DMS153 treated with DMSO at 0.1 percent for 48 hours (cell line): ENCODE data around the gene GABBR1.

Experiments used
- DNase-seq: peaks from one replicate; lab custom pipeline; 2025; ENCODE audit not compliant: unreplicated experiment; lab: John Stamatoyannopoulos, UW

The GABBR1 gene

DNA sequence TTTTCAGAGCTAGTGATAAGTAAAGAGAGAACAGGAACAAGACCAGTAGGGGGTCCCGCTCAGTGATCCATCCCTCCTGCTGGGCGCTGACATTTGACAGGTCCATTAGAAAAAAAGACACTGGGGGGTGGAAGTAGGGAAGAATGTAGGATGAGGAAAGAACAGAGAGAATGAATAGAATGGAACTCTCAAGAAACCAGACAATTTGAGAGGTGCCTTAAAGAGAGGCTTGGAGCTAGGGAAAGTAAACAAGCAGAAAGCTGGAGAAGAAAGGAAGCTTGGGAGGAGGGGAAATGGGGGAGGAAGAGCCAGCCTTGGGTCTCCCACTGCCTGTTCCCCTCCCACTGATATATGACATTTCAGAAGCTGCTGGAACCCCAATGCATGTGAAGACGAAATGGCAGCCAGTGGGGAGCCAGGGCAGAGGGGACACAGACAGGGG is 8.4 kb downstream of the GABBR1 start:
- DNase-seq = no peak

DNA sequence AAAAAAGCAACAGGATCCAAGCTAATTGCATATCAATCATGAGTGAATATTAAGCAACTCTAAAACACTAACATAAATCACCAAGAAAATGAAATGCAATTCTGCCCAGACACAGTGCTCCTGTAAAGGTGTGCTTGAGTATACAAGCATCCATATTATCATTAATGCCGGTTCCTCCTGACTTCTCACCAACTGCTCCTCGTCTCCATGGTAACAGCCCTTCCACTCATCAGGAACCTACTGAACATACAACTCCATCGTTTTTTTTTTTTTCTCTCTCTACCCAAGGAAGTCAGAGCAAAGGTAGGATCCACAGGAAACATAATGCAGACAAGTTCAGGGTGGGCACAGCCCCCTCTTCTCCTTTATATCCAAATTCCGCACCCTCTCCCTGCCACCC is 12.4 kb downstream of the GABBR1 start:
- no peak for DNase-seq

DNA sequence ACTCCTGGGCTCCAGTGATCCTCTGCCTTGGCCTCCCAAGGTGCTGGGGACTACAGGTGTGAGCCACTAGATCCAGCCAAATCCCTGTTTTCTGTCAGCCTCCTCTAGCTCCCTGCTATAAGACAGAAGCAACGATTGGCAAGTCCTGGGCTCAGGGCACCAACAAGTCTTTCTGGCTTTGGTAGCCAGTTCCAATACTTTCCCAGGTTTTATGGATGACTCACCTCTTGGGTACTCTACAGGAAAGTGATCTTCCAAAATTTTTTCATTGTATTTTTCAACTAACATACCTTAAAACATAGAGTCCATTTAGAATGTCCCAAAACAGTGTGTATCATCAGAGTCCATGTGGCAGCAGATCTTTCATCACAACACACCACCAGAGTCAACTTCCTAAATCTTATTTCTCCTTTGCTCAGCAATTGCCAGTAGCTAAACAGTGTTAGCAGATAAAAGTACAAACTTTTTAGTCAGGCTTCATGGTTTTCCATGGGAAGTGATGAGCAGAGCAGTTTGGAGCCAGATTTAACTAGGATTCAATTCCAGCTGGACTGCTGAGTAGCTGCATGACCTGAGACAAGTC is 13.3 kb downstream of the GABBR1 start:
- no peak for DNase-seq

DNA sequence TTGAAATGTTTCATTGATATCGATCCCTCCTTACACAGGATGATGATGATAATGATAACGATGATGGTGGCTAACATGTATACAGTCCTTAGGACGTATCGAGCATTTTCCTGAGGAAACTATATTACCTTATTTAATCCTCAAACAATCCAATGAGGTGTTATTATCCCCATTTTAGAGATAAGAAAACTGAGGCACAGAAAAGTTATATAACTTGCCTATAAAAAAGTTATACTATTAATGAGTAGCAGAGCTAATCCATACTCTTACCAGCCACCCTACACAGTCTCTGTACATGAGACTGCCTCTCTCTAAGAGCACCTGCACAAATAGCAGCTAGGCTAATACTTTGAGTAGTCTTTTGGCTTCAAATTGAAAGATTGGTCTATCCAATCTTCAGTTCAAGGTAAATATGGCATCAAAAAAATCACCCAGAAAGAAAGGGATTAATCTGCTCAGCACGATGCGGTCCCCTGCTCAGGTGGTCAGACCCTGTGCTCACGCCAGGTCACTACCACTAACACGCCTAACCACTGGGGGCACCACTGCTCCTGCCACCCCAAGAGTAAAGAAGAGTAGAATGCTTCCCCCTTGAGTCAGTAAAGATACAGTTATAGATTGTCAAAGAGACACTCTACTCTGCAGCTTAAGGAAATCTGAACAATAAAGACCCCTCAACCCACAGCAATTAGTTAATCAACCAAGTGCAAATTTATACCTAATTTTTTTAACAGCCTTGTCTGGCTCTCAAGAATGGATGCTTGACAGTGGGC is 15.0 kb downstream of the GABBR1 start:
- no peak for DNase-seq

DNA sequence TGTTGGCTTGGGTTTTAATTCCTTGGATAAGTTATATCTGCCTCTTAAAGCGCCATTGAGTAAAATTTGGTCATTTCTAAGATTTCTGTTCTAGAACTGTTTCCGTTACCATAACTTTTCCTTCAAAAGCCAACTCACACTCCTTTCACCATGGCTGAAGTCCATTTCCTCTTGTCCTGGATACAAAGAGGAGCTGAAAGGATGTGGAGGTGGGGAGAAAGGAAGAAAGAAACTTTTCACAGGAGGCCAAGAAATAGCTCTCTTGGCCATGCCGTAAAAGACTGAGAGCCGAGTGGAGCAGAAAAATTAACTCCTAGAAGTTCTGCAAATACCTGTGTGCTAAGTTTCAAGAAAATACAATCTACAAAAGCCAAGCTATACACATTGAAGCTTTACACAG is 21.6 kb downstream of the GABBR1 start:
- no peak for DNase-seq

DNA sequence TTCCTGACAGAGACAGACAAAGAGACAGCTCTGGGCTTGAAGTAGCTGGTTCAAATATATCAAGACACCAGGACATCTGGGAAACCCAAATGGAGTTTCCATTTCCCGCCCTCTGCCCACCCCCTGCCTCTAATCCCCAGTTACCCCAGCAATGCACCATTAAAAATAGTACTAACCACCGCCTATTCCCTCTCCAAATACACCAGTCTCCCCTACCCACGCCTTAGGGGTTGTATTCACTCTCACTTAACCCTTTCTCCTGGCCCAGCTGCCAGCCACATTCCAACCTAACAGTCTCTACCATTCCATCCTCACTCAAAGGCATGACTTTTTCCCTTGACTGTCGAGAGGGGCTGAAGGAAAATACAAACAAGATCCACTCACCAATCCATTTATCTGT is 22.4 kb downstream of the GABBR1 start:
- no peak for DNase-seq

DNA sequence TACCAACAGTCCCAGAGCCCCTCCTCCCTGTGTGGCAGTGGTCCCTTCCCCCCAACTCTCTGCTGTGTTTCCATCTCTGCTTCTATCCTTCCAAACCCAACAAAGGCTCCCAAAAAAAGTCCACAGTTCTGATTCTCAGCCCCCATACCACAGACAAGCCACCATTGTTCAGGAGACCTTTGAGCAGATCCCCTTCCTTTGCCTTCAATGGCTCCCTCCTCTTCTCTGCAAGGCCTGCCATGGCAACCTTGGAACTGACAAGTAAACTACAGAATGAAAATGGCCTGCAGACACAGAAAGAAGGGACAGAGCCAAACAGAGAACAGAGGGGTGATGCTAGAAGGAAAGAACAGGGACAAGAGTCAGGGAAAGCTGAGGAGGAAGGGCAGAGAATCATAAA is 24.9 kb downstream of the GABBR1 start:
- DNase-seq = no peak

DNA sequence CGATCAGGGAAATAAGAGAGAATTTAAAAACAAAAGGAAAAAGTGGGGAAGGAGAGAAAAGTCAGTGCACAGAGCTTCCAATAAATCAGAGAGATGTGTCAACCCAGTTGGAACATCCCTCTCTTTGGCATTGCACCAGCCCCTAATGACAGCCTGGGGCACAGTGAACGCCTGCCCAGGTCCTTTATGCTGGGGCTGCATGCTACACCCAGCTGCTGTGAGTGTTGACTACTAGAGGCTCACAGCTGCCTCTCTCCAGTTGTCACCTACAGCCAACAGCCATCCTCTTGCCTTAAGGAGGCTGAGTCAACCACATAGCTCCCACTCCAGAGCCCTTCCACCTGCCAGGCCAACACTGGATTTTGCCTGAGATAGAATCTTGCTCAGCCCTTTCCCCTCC is 29.1 kb downstream of the GABBR1 start:
- DNase-seq = no peak

DNA sequence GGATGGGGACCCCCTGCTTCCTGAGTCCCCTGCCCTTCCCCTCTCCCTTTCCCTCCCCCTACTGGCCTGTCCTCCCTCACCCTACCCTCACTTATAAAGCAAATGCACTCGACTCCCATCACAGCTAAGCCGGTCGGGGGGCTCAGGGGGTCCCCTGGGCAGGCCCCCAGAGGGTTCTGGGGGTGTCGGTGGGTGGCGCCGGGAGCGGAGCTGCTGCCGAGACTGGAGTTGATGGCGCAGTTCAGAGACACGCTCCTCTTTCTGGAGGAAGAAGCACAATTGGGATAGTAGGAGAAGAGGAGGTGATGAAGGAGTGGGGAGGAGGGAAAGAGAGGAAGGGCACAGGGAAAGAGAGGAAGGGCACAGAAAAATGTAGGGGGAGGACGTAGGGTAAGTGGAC is 29.5 kb downstream of the GABBR1 start:
- DNase-seq = no peak

DNA sequence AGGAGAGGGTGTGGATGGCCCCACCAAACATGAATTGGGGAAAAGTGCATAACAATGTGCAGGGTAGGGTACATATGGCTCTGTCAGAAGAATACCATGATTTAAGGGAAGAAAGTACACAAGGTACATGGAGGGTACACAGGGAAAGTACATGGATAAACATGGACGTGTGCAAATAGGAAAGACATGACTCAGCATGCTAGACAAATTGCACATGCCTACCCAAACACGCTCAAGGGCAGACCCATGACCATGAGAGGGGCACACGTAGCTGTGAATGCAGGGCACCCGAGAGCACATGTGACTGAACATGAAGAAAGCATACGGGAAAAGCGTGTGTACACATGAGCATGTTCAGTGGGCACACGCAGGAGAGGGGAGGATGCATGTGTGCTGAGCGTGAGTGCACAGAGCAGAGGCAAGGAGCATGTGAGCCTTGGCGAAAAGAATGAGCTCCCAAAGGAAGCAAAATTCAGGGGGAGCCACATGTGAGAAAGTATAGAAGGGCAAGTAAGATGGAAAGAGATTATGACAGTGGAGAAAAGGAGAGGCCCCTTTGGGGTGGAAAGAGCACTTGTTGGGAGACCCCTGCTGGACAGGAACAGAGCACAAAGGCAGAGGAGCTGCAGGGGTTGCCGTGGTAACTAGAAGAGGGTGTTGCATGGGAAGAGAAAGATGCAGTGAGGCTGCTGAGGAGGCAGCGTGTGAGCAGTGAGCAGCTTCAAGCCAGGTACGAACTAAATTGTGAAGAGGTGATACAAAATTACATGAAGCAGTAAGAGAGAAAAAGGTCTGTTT is 30.2 kb downstream of the GABBR1 start:
- DNase-seq = no peak

DNA sequence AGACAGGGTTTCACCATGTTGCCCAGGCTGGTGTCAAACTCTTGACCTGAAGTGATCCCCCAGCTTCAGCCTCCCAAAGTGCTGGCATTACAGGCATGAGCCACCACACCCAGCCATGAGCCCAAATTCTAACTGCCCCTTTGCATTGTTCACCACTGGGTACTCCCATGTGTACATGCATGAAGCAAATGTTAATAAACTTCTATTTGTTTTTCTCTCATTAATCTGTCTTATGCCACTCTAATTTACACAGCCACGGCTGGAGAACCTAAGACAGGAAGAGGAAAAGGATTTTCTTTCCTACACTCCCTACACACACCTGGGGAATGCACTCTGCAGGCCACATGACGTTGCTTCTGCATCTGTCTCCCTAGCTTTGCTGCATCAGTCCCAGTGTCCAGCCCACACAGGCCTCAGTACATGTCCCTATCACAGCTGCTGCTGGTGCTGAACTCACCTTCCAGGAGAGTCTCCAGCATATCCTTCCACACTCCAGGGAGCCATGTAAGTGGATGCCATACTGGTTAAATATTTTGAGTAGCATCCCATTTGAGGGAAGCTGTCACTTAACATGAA is 34.7 kb downstream of the GABBR1 start:
- no peak for DNase-seq

DNA sequence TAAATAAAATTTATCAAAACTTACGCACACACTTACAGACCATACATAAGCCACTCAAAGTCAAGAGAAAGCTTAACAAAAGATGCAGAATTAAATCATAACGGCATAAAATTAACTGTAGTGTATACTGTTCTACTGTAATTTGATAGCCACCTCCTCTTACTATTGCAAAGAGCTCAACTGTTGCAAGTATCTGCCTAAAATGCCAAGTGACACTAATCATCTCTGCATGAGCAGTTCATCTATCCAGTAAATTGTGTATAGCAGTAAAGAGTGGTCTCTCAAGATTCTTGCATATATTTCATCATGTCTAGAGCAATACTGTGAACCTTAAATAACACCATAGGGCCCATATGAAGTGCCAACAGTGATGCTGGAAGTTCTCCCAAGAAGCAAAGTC is 35.8 kb downstream of the GABBR1 start:
- no peak for DNase-seq

DNA sequence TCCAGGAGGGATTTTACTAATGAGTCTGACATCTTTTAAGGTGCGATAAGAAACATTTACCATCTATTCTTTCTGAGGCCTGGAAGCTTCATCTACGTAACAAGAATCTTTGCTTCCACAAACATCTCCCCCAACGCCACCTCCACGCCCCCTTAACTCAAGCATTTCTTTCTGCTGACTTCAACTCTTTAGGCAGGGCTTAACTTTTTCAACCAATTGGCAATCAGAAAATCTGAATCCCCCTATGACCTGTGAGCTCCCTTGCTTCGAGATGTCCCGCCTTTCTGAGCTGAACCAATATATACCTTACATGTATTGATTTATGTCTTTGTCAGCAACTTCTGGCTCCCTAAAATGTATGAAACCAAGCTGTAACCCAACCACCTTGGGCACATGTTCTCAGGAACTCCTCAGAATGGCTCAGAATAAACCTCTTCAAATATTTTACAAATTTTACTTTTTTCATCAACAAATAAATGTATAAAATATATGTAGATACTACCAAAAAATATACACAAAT is 36.5 kb downstream of the GABBR1 start:
- no peak for DNase-seq

DNA sequence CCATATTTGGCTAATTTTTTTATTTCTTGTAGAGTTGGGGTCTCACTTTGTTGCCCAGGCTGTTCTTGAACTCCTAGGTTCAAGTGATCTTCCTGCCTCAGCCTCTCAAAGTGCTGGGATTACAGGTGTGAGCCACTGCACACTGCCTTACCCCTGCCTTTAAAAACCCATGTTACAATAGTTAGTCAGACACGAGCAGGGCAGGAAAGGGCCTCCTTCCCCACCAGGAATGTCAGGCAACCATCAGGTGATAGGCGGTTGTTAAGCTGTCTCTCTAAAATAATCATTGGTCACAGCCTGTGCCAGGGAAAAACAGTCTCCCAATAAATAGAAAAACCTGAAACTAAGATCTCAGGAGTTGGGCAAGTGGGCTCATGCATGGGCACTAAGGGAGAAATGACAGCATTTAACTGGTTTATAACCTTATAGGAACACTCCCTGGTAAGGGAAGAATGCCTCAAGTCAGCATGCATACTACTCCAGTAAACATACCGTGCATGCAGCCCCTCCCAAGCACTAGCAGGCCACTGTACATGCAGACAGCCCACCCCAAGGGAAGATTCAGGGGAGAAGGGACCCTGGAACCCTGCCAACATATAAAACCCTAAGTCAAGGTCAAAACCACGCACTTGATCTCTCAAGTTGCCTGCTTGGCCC is 39.7 kb downstream of the GABBR1 start:
- DNase-seq = no peak

DNA sequence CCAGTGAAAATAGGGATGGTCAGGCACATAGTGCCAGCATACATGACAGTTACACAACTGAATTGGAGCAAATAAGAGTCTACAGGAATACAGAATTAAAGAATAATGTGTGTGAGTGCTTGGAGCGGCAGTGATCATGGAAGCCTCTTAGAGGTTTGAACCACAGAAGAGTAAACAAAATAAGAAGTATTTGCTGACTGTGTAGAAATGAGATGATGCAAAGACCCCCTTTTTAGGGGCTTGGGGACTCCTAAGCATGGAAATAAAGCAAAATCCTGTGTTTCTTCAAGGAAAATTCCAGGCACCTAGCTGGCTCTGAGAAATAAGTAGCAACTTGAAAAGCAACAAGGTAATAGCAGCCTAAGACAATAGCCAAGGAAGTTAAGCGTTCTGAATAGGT is 41.3 kb downstream of the GABBR1 start:
- DNase-seq = no peak

DNA sequence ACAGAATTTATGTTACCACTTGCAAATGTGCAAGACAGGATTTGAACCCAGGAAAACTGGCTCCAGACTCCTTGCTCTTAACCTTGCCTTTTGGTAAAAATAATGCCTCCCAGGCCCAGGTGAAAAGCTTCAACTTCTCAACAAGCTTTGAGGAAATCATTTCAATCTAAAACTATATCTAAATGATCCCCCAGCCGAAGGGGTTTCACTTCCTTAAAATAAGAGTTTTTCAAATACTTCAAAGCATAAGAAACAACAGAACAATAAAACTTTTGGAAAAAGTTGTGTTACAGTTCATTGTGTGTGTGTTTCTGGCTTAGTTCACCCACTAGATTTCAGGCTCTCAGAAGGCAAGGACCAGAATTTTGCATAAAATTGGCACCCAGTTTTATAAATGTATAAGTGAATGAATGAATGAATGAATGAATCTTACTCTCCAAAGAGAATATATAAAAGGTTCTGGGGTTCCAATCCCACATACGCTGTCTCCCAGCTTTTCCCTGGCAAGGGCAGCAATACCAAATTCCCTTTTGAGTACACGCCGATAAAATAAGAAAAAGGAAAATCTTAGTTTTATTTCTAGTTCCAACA is 42.7 kb downstream of the GABBR1 start:
- DNase-seq = no peak

DNA sequence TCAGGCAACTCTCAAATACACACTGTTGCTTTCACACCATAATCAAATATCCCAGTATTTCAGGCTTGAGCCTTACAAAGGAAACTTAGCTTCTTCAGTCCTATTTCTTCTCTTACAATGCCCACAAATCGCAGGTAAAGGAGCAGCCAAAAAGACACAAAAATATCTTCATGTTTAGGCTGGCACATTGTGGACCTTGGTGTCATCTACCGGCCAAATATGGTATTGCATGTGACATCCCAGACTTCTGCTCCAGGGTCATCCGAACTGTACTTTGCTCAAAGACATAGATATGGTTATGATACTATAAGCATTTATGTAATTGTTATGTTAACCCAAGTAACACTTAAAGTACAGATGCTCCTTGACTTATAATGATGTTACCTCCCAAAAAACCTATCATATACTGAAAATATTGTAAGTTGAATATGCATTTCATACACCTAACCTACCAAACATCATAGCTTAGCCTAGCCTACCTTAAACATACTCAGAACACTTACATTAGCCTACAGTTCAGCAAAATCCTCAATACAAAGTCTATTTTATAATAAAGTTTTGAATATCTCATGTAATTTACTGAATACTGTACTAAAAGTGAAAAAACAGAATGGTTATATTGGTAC is 43.4 kb downstream of the GABBR1 start:
- peak; percentile 13 for DNase-seq

DNA sequence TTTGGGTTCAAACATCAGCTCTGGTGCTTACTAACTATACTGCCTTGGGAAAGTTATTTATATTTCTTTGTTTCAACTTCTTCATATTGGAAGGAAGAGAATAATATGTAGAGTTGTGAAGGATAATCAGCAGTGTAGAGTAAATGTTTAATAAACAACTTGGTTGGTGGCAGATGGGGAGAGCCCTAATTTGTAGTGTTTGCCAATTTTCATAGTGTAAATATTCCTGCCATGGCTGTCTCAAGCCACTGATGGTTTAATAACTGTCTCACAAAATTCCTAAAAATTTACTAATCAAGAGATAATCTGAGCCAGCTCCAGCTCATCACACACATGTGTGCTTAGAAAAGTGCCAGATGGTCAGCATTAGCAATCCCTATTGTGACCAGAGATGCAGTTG is 48.2 kb downstream of the GABBR1 start, which contains the start of gene OR2H2:
Gene OR2H2, plus strand, starts transcription at position 301 of the 400 bp plus-strand sequence. CDS start 2,824 bp downstream, outside the sequence.
- no peak for DNase-seq

DNA sequence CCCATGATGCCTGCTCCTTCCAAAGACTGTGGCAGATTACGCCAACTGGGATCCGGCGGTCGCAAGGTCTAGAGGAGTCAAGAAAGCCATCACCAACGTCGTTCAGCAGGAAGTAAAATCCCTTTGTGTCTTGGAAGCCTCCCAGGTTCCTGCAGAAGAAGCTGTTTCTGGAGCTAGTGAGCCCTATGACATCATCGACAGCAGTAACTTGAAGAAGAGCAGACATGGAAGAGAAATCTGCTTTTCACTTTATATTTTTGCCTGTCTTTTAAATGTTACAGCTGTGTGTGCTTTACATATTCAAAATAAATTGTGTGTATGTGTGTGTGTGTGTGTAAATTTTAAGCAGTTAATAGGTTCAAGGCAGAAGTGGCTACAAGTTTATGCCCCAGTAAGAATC is 55.4 kb downstream of the GABBR1 start:
- no peak for DNase-seq

DNA sequence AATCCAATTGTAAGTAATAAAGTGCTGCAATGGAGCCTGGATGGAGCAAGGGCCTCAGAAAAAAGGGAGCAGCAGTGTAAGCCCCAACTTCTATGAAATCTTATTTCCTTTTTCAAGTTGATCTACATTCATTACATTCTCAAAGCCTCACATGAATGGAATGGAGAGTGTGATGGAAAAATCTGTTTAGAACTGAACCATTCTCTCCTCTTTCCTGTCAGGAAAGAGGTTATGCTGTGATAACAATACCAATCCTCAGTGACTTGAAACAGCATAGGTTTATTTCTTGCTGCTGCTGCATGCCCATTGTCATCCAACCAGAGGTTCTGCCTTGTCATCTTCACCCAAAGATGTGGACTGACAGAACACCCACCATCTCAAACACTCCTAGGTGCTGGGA is 56.9 kb downstream of the GABBR1 start:
- DNase-seq = no peak
